Measurements from ENCODE around the gene SNRNP70.

- TF ChIP-seq, protein P1, sequence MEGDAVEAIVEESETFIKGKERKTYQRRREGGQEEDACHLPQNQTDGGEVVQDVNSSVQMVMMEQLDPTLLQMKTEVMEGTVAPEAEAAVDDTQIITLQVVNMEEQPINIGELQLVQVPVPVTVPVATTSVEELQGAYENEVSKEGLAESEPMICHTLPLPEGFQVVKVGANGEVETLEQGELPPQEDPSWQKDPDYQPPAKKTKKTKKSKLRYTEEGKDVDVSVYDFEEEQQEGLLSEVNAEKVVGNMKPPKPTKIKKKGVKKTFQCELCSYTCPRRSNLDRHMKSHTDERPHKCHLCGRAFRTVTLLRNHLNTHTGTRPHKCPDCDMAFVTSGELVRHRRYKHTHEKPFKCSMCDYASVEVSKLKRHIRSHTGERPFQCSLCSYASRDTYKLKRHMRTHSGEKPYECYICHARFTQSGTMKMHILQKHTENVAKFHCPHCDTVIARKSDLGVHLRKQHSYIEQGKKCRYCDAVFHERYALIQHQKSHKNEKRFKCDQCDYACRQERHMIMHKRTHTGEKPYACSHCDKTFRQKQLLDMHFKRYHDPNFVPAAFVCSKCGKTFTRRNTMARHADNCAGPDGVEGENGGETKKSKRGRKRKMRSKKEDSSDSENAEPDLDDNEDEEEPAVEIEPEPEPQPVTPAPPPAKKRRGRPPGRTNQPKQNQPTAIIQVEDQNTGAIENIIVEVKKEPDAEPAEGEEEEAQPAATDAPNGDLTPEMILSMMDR (IDR thresholded peaks at IDR 0.05) = no peak
- TF ChIP-seq POLR2A (IDR thresholded peaks at IDR 0.05) = no peak
Observed at GRCh38 chr19:49135686-49136085, 50.4 kb downstream of the SNRNP70 start.
